GM21447 (cell line): ENCODE results near the gene ZNF474.

Source experiments
- ATAC-seq: cut with Tn5 transposase; IDR thresholded peaks from one replicate; pipeline ENCODE4 v1.9.1; 2021; ENCODE audit not compliant: unreplicated experiment

ZNF474 gene

DNA sequence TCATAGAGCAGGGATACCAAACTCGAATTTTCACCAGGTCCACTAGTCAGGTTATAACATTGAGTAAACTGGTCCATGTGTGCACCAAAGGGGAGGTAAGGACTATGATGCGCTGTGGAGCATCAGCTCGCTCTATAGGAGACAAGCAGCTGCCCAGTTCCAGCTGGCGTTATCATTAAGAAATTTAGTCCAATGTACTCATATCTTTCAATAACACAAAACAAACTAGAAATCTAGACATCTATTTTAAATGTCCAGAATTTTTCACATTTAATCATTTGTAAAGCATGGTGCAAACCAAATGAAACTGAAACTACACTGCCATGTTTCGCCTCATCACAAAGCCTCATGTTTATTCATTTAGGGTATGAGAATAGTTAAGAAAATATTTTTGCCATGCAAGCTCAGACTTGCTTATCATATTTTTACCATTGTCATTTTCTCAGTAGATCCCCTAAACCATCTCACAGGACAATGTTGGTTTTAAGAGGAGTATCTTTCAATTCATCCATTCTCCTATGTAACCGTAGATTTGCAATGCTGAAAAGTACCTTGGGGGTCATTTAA lies 50.9 kb downstream of the ZNF474 start:
- ATAC-seq = no peak

DNA sequence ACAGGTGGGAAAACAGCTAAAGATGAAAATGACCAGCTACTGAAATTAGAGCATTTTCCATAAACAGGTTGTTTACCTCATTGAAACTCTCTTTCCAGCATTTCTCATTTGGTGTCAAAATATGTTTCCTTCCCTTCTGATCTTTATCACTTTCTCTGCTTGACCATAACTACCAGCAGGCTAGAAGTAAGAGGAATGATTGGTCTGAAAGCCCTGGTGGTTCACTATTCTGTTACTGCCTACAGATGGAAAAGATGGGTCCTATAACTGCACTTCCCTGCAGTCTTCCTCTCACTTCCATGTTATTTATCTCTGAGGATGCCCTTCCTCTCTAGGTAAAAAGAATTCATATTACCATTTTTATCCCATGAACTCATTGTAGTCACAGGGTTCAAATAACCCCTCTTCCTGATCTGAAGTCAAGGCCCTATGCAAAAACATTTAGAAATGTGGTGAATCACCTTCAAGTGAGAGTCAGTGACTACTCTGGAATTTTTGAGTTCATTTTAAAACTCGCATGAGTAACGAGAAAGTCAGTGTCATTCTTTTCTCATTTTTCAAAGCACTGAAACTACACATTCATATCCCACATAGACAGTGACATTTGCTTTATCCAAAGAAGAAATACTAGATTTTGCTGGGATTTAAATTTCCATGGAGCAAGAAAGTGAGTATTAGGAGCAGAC lies 51.7 kb downstream of the ZNF474 start:
- ATAC-seq = no peak

DNA sequence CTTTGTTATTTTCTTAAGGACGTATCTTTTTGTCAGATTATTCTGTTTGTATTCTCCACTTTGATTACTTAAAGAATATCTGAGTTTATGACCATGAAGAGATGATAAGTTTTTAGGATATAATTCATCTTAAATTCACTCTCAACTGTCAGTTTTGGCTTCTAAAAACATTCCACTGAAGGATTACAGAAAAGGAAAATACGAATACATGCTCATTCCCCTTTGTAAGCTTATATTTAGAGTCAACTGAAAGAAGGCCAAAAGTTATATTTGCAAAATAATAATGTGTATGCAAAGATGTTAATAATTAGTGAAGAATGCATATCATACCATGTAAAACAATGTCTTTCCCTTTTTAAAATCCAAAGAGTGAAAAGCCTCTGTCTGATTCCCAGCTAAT lies 52.5 kb downstream of the ZNF474 start:
- no peak for ATAC-seq

DNA sequence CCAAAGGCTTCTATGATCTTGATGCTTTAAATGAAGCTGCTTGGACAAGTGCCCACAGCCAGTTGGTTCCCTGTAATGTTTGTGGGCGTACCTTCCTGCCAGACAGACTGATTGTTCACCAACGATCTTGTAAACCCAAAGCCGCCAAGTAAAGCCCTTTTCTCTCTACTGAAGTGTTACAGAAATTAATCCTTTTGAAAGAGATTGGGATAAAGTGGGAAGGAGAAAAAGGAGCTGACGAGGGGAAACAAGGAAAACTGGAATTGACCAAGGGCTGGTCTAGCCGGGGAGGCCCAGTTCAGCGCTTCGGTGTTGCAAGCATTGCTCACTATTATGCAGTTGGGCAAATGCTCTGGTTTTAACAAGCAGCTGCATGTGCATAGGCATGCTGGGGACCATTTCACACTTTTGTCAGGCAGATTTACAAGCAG lies 53.2 kb downstream of the ZNF474 start:
- ATAC-seq = no peak

DNA sequence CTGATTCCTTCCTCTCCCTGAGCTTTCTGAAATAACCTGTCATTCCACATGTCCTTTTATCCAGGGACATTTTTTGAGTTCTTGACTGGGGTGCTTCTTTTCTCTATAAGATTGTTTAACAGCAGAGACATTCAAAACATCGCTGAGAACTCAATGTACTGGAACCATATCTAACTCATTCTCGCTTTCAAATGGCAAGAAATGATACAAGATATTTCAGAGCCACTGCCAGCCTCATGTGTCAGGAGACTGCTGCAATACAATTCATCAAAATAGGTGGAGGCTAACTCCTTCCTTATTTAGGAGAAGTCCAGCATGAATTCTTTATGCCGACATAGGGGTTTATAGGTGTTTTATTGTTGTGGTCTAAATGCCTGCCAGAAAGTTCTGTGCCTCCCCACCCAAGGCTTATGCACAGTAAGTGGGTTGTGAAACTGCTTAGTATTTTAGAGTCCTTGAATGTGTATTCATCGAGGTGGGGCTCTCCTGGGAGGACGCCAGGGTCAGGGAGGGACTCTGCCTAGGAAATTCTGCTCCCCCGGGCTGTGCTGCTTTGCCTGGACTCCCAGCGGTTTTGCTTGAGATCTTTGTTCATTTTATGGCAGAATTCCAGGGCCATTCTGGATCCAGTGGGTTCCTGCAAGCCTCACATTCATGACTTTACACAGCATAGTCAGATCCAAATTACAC lies 53.9 kb downstream of the ZNF474 start:
- ATAC-seq = no peak

DNA sequence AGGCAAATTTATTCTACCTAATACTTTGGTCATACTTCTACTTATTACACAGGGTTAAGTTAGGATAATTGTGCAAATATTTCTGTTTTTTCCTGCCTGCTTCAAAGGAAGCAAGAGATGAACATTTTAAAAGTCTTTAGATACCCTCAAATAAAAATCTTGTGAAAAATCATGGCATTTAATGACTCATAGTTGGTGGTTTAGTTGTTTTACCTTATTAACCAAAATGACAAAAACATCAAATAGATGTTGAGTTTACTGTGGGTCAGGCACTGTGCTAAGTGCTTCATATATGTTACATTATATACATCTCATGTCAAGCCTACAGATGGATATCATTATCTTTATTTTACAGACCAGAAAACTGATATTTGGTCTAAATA lies 54.4 kb downstream of the ZNF474 start:
- ATAC-seq = no peak

DNA sequence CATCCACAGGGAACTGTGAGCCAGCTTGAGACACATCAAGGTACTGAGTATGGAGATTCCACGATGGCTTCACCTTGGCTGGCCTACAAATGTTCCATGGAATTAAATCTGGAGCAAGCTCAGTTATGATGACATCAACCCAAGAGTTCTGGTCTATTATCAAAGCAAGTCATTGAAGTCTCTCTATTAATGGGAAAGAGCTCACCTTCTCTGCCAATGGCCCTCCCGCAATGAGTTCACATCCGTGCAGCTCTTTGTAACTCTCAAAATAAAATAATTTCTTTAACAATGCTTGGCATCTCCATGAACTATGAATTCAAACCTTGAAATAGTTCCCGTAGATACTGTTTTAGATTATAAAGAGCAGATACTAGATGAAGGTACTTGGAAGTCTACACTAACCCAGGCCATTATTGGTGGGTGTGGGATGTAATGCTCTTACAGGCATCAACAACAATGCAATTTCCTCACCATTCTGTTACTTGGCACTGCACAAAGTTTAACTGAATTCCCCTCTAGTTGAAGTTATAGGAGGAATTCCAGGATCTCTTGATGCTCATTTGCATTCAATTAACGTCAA lies 55.4 kb downstream of the ZNF474 start:
- no peak for ATAC-seq

DNA sequence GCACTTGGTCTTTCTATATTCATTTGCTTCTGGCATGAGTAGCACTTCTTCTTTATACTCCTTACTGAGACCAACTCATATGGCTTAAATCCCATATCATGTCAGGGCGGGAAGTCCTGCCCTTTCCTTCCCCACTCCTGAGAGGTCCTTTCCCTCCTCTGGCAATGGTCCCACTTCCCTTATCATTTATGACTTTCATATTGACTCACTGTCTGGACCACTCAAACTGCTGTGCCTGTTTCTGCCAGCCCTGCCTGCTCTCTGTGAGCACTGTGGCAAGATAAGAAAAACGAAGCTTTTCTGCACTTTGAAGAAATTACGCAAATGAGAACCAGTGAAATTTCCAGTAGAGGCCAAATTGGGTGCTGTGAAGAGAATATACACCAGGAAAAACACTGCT lies 58.1 kb downstream of the ZNF474 start:
- ATAC-seq = no peak

DNA sequence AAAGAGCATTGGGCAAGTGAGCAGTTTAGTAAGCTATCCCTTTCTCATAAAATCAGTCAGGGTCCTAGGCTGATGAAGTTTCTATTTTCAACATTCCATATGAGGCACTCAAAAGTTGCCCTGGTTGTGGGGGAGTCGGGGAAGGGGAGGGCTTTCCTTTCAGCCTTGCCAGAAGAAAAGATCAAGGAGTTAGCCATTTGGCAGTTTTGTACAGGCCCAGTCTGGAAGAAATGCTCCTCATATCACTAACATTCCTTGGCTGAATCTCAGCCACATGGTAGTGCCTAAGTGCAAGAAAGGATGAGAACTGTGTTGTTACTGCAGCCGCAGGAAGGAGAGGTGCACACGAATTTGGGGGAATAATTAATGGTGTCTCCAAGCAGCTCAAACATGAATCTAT lies 60.8 kb downstream of the ZNF474 start:
- ATAC-seq = no peak

DNA sequence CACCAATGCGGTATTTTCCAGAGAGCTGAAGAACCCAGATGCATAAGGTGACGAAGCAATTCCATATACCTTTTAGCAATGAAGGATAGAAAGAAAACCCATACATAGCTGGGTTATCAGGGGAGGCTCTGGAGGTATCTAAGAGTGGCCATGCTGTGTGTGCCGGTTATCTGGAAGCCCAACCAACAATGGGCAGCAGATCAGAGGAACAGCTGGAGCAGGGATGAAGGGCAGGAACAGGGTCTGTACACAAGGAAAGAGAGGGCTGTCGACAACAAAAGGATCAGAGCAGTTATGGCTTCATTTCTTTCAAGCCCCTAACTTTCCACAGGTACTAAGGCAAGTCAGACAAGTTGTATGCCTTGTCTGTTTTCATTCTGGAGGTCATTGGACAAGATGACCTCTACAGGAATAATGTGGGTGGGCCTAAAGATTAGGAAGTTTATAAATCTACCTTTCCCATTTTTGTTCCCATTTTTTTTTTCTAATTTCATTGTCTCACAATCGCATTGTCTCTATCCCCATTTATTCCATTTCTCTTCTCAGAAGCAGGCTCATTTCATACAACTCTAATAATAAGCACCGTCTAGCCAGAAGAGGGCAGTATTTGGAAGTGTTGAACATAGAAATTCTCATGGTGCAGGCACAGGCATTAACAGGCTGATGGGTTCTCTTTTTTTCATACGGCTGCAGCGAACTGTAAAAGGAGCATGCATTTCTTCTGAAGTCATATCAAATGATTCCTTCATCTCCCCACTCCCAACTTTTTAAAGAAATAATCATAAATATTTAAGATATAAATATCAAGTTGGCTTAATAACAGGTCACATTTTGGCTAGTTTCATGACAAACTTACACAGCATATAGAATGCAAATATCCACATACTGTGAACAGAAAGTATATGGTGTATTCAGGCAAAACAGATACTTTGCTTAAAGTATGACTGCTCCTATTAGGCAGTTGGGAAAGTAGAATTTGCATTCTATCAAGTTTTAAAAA lies 63.5 kb downstream of the ZNF474 start:
- ATAC-seq = peak; percentile 68

DNA sequence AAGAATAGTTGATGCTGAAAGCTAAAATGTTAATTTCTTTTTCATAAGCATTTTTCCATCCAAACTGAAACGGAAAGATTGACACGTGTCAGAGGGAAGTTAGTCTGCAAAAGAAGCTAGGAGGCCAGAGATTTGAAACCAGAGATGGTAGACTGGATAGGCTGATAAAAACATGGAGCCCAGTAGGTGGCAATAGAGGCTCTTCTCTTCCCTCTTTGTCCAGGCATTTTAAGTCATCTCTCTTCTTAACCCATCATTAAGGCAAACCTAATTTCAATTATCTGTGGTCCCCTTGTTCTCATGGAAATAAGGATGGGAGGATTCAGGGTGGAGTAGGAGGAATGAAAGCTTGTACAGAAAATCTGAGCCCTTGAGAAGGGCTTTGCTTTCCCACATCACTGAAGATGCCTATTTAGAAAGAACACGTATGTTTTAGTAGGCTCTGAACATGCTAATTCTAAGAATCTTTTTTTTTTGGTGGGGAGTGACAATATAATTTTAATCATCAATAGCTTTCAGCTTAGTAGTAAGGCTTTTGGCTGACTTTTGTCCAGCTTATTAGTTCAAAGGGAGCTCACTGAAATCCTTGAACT lies 66.6 kb downstream of the ZNF474 start:
- no peak for ATAC-seq

DNA sequence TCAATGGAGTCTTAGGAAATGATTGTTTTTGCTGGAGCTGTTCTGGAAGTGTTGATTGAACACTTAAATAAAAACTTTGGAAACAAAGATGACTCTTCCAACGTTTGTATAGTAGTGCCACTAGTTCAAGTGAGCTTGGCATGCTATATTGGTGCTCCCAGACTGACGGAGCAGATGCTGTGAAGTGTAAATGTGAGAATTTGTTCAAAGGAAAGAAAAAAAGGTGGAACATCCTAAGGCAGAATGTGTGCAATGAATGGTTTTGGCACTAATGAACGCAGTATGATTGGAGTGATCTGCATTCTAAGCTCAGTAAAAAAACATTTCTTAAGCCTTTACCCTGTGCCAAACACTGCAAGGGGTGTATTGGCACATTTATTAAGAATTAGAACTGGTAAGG lies 69.8 kb downstream of the ZNF474 start:
- ATAC-seq = no peak

DNA sequence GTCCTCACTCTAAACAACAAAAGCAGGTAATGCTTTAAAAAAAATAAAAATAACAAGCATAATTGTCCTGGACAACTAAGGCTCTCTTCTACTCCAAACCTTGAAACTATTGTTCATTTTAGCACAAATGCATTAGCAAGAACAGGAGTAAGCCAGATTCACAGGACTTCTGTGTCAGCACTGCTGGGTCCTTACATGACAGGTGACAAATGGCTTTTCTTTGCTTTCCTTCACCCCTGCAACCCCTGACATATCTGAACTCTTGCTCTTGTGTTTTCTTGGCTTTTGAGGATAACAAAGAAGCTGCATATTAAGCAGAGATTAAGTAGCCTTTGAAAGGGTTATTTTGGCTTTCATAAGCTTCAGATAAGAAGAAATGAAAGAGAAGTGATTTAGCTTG lies 71.1 kb downstream of the ZNF474 start:
- ATAC-seq = no peak

DNA sequence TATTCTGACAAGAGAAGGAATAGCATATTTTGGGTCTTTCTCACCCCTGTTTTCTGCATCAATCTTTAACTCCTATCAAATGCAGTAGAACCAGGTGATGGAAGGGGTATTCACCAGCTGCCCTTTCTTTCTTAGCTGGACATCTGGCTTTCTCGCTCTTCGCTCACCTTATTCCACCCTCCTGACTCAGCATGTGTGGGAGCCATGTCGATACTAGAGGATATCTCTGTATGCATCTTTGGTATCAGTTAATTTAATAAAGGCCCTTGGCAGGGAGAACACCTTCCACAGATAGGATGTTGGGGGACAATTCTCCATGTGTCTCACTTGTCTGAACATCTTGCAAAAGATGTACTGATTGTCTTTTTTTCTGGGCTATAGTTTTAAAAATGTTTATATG lies 71.5 kb downstream of the ZNF474 start:
- no peak for ATAC-seq

DNA sequence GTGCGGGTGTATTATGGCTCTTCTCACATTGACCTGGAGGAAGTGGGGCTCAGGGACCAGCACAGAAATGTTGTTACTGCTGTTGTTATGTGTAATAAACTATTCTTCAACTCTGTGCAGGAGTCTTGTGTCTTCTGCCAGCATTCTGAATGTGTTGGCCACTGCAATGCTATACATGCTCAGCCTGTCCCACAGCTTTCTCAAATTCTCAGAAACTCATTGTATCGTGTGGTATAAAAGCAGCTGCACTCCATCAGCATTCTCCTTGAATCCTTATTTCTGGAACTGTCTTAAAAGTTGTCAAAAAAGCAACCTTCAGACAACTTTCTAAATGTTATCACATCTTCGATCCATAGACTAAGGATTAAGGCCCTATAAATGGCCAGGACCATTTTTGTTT lies 72.0 kb downstream of the ZNF474 start:
- no peak for ATAC-seq

DNA sequence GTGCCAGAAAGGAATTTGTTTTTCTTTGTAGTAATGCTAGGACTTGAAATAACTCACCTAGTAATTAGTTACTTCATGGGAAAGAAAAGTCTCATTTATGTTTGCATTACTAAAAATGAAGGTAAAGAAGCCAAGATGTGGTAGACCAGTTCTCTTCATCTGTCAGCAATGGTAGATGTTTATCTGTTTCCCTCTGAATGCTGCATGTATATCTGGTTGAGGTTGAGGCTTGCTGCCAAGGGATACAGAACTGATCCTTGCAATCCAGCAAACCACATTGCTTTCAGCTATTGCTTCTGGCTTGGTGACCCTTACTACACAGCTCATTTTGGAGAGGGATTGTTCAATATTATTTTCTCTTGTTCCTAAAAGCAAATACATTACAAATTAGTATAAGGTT lies 73.6 kb downstream of the ZNF474 start:
- ATAC-seq = no peak
